ENCODE results near the gene CEP85L. TPM values are rescaled to one million over a fixed set of nuclear protein-coding genes. Genes with fewer than 3 reads are reported as not detected.

The CEP85L gene
- total and polyA plus RNA-seq, 8 donors = 9.2 to 13.4 (median 12.1) TPM

GRCh38 chr6:118638288-118638687 is 13.1 kb downstream of the CEP85L start:
- intact Hi-C loops (cut with DNase I) = no loop called here
- DNase-seq = no peak
- H3K4me1 ChIP-seq = peaks cover 0 to 13% of the 10 kb centered on the region in 2 donors
- no peaks in the 10 kb centered on the region for H3K36me3 ChIP-seq
- H3K27me3 ChIP-seq = no peaks in the 10 kb centered on the region
- no peak overlapping the region for H3K27ac ChIP-seq
- no peak overlapping the region for H3K4me3 ChIP-seq
- no peaks in the 10 kb centered on the region for H3K9me3 ChIP-seq
- no peak for TF ChIP-seq CTCF (IDR thresholded peaks at IDR 0.05)
- no peak for ATAC-seq

- intact Hi-C loops (cut with DNase I) = no loop called here
- Histone ChIP-seq H3K27me3 (no peaks in the 10 kb centered on the region), H3K4me3 (no peak overlapping the region), H3K9me3 (no peaks in the 10 kb centered on the region), H3K27ac (no peak overlapping the region), H3K4me1 (peaks cover 0 to 13% of the 10 kb centered on the region in 2 donors), H3K36me3 (no peaks in the 10 kb centered on the region)
- TF ChIP-seq CTCF (IDR thresholded peaks at IDR 0.05) = no peak
- DNase-seq (no peak), ATAC-seq (no peak)
Observed at GRCh38 chr6:118635909-118636735, 15.3 kb downstream of the CEP85L start.

- no peaks in the 10 kb centered on the region for H3K27me3 ChIP-seq
- H3K36me3 ChIP-seq = peaks cover 0 to 8% of the 10 kb centered on the region in 2 donors
- TF ChIP-seq CTCF (IDR thresholded peaks at IDR 0.05) = no peak
- intact Hi-C loops (cut with DNase I) = no loop called here
- H3K27ac ChIP-seq = no peak overlapping the region
- no peaks in the 10 kb centered on the region for H3K4me1 ChIP-seq
- ATAC-seq (no peak), DNase-seq (no peak)
- no peak overlapping the region for H3K4me3 ChIP-seq
- no peaks in the 10 kb centered on the region for H3K9me3 ChIP-seq
Observed at GRCh38 chr6:118632359-118632758, 19.0 kb downstream of the CEP85L start.

- intact Hi-C loops (cut with DNase I) = no loop called here
- no peak for ATAC-seq
- H3K4me3 ChIP-seq = no peak overlapping the region
- TF ChIP-seq CTCF (IDR thresholded peaks at IDR 0.05) = no peak
- DNase-seq = no peak
- H3K36me3 ChIP-seq = peaks cover 0 to 8% of the 10 kb centered on the region in 2 donors
- peaks cover 0 to 2% of the 10 kb centered on the region in 2 donors for H3K9me3 ChIP-seq
- no peaks in the 10 kb centered on the region for H3K4me1 ChIP-seq
- no peak overlapping the region for H3K27ac ChIP-seq
- no peaks in the 10 kb centered on the region for H3K27me3 ChIP-seq
Observed at GRCh38 chr6:118630923-118631322, 20.5 kb downstream of the CEP85L start.

GRCh38 chr6:118630067-118630466 is 21.3 kb downstream of the CEP85L start:
- no peak for DNase-seq
- TF ChIP-seq CTCF (IDR thresholded peaks at IDR 0.05) = no peak

More at GRCh38 chr6:118630067-118630466, 21.3 kb downstream of the CEP85L start:
- no peak overlapping the region for H3K27ac ChIP-seq
- peaks cover 0 to 2% of the 10 kb centered on the region in 2 donors for H3K9me3 ChIP-seq
- H3K4me1 ChIP-seq = no peaks in the 10 kb centered on the region
- no peak overlapping the region for H3K4me3 ChIP-seq
- H3K27me3 ChIP-seq = no peaks in the 10 kb centered on the region
- intact Hi-C loops (cut with DNase I) = no loop called here
- no peak for ATAC-seq
- H3K36me3 ChIP-seq = peaks cover 0 to 8% of the 10 kb centered on the region in 2 donors

Data from left lung (tissue), 10 donors.